Measurements from ENCODE around the gene LPAR2.
A peak's percentile ranks its signal among the peaks of the same experiment; 100 is the strongest.
"Not testable (repeated sequence)": the region's sequence is repeated elsewhere in the genome, so short reads cannot be mapped to it uniquely, and the experiment has no call there.

Gene LPAR2

DNA sequence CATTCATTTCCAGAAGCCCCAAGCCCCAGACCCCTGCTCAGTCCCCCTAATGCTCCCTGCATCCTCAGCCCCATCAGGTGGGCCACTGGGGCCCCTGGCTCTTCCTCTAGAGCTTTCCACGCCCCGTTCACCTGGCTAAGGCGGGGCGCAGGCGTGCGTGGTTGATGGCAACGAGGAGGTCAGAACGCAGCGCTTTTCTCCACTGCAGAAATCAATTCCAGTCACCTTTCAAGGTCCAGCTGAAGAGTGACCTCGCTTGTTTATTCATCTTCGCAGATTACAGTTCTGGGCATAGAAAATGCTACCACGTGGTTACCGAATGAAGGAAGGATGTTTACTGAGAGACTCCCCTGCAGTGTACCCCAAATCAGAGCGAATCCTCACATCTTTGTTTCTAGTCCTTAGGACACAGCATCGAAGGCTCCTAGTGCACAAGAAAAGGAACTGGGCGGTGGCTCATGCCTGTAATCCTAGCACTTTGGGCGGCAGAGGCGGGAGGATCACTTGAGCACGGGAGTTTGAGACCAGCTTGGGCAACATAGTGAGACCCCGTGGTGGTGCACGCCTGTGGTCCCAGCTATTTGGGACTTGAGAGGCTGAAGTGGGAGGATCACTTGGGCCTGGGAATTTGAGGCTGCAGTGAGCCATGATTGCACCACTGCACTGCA, 8.7 kb downstream of the LPAR2 start:
- in situ Hi-C loops (cut with HindIII; ENCODE audit: low pct_unique_long_range_greater_than_20kb, low sequenced_read_pairs): no loop called here
- no peak for DNase-seq (ENCODE audit: low read depth in 1 of 2, low spot score in 1 of 2)
- TF ChIP-seq JUND (IDR thresholded peaks at IDR 0.05; ENCODE audit: low read depth): no peak

DNA sequence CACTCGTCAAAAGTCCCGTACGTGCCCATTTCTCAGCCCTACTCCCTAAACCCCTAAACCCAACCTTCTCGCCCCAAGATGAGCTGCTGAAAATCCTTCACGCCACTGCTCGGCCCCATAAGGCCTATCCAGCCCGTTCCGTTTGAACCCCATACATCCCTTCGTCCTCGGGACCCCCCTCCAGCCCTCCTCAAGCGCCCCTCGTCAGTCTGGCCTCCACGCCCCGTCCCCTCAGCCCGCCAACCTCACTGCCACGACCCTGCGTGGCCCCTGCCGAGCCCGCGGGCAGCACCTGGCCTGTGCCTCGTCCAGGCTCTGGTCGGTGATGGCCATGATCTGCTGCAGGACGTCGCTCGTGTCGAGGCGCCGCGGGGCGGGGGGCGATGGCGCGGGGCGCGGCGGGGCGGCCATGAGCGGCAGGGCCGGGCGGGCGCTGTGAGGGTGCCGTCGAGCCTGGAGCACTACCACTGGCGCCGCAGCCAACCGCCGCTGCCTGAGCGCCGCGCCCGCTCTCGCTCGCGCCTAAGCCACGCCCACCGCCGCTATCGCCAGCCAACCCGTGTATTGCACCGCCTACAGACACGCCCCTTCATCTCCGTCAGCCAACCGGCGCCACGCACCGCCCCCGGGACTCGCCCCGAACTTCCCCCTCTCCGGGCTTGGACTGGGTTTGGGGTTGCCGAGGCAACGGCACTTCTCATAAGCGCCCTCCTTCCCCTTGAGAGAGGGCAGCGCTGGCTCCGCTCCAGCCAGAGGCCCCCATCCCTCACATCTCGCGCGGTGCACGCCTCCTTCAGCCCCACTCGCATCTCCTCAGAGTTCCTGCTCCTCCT, 9.6 kb downstream of the LPAR2 start, which contains the start of gene PBX4:
Gene PBX4, minus strand, starts transcription at position 469 of the 833 bp plus-strand sequence. Its CDS starts 58 bp downstream, at position 411.
- DNase-seq (ENCODE audit: low read depth in 1 of 2, low spot score in 1 of 2): peak; percentile 81 to 90
- in situ Hi-C loops (cut with HindIII; ENCODE audit: low pct_unique_long_range_greater_than_20kb, low sequenced_read_pairs): no loop called here
- no peak for TF ChIP-seq JUND (IDR thresholded peaks at IDR 0.05; ENCODE audit: low read depth)

DNA sequence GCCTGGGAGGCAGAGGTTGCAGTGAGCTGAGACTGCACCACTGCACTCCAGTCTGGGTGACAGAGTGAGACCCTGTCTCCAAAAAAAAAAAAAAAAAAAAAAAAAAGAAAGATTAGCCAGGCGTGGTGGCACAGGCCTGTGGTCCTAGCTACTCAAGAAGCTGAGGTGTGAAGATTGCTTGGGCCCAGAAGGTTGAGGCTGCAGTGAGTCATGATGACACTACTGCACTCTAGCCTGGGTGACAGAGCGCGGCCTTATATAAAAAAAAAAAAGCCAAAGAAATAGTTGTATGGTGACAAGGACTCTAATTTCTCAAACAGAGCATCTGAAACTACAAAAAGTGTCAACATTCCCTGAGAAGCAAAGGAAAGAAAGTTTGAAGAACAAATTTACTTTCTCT, 12.9 kb downstream of the LPAR2 start:
- in situ Hi-C loops (cut with HindIII; ENCODE audit: low pct_unique_long_range_greater_than_20kb, low sequenced_read_pairs): no loop called here
- no peak for TF ChIP-seq JUND (IDR thresholded peaks at IDR 0.05; ENCODE audit: low read depth)
- DNase-seq (ENCODE audit: low read depth in 1 of 2, low spot score in 1 of 2): no peak

DNA sequence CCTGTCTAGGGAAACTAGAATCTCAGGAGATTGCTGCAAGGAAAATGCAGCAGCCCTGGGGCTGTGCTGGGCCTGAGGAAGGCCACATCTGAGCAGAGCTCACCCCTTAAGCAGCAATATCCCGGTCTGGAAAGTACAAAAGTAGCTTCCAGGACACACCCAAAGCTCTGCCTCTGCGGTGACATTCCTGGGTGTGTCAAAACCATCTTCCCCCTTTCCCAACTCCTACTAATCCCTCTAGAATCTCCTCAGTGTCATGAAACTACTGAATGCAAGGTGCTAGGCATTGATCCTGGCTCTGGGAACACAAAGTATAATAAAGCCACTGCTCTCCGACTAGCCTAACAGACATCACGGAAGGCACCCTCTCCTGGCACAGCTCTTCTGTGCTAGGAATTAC, 14.5 kb downstream of the LPAR2 start:
- no peak for DNase-seq (ENCODE audit: low read depth in 1 of 2, low spot score in 1 of 2)

DNA sequence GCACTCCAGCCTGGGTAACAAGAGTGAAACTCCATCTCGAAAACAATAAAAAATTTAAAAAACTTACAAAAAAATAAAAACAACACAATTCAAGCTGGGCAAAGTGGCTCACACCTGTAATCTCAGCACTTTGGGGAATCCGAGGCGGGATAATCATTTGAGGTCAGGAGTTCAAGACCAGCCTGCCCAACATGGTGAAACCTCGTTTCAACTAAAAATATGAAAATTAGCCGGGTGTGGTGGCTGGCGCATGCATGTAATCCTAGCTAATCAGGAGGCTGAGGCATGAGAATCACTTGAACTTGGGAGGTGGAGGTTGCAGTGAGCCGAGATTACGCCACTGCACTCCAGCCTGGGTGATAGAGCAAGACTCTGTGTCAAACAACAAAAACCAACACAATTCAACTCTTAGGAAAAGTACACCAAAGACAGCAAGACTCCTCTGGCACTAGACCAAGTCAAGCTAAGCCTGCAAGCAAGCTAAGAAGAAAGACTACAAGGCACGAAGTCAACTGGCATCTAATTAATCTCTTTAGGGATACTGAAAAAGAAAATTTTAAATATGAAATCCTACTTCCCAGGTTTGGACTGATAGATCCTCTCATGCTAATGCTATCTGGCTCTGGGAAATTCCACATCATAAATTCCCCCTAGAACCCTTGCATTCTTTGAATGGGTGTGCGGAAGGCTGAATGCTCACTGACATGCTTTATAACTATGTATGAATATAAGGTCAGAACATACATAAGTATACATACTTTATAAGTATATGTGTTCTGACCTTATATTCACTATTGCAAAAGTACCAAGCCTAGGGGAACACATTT, 17.4 kb downstream of the LPAR2 start:
- no peak for DNase-seq (ENCODE audit: low read depth in 1 of 2, low spot score in 1 of 2)
- in situ Hi-C loops (cut with HindIII; ENCODE audit: low pct_unique_long_range_greater_than_20kb, low sequenced_read_pairs): no loop called here
- TF ChIP-seq JUND (IDR thresholded peaks at IDR 0.05; ENCODE audit: low read depth): no peak

More for the DNA sequence above, 14.5 kb downstream of the LPAR2 start:
- in situ Hi-C loops (cut with HindIII; ENCODE audit: low pct_unique_long_range_greater_than_20kb, low sequenced_read_pairs): no loop called here
- no peak for TF ChIP-seq JUND (IDR thresholded peaks at IDR 0.05; ENCODE audit: low read depth)

DNA sequence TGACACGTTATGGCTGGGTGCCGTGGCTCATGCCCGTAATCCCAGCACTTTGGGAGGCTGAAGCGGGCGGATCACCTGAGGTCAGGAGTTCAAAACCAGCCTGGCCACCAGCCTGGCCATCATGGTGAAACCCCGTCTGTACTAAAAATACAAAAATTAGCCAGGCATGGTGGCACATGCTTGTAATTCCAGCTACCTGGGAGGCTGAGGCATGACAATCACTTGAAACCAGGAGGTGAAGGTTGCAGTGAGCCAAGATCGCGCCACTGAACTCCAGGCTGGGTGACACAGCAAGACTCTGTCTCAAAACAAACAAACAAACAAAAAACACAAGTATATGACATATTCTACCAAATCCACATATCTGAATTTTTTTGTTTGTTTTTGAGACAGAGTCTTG, 21.3 kb downstream of the LPAR2 start:
- DNase-seq (ENCODE audit: low read depth in 1 of 2, low spot score in 1 of 2); in situ Hi-C loops (cut with HindIII; ENCODE audit: low pct_unique_long_range_greater_than_20kb, low sequenced_read_pairs): not testable (repeated sequence)

DNA sequence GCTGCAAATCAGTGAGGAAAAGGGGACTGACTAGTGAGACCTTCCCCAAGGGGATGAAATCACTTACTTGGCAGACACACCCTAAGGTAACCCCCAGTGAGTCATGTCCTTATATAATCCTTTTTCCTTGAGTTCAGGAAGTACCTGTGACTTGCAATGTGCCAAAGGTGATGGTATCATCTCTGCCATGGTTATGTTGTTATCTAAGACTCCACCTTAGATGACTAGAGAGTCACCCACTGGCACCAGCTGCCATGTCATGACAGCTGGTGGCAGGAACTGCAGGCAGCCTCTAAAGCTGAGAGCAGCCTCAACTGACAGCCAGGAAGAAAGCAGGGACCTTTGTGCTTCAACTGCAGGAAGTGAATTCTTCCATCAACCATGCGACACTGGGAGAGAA, 22.0 kb downstream of the LPAR2 start:
- TF ChIP-seq JUND (IDR thresholded peaks at IDR 0.05; ENCODE audit: low read depth): no peak
- no peak for DNase-seq (ENCODE audit: low read depth in 1 of 2, low spot score in 1 of 2)
- in situ Hi-C loops (cut with HindIII; ENCODE audit: low pct_unique_long_range_greater_than_20kb, low sequenced_read_pairs): no loop called here

DNA sequence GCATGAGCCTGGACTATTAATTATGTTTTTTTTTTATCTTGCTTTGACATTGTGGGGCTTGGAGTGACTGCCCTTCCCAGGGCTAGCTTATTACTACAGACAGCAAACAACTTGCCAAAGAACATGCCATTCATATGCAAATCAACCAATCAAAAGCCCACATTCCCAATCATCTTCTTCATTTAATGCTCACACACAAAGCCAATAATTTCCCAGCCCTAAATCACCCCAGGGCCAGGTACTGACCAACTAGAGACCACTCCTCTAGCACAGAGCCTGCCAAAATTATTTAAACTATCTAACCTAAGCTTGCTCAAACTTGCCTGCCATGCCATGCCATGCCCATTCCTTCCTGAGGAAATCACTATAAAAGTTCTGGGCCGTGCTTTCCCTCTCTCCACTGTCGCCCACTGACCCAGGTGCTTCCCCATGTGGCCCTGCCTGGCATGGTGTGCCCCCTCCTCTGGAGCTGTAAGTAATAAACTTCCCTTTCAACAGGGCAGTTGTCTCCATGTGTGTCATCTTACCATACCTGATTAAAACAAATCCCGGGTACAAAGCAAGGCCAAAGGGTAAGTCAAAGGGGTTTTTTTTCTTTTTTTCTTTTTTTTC, 25.2 kb downstream of the LPAR2 start:
- in situ Hi-C loops (cut with HindIII; ENCODE audit: low pct_unique_long_range_greater_than_20kb, low sequenced_read_pairs): no loop called here
- TF ChIP-seq JUND (IDR thresholded peaks at IDR 0.05; ENCODE audit: low read depth): no peak
- no peak for DNase-seq (ENCODE audit: low read depth in 1 of 2, low spot score in 1 of 2)

DNA sequence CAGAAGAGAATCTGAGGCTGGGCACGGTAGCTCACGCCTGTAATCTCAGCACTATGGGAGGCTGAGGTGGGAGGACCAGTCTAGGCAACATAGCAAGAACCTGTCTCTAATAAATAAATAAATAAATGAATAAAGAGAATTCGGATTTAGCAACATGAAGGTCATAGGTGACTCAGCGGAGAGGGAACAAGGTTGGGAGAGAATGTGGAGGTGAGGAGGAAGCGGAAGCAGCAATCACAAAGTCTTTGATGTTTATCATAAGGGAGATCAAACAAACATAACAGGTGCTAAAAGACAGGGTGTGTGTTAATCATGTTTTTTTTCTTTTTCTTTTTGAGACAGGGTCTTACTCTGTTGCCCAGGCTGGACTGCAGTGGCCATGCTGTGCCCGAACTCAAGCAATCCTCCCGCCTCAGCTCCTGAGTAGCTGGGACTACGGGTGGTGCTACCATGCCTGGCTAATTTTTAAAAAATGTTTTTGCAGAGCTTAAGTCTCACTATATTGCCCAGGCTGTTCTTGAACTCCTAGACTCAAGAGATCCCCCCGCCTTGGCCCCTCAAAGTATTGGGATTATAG, 25.8 kb downstream of the LPAR2 start:
- in situ Hi-C loops (cut with HindIII; ENCODE audit: low pct_unique_long_range_greater_than_20kb, low sequenced_read_pairs): no loop called here
- no peak for DNase-seq (ENCODE audit: low read depth in 1 of 2, low spot score in 1 of 2)
- no peak for TF ChIP-seq JUND (IDR thresholded peaks at IDR 0.05; ENCODE audit: low read depth)

DNA sequence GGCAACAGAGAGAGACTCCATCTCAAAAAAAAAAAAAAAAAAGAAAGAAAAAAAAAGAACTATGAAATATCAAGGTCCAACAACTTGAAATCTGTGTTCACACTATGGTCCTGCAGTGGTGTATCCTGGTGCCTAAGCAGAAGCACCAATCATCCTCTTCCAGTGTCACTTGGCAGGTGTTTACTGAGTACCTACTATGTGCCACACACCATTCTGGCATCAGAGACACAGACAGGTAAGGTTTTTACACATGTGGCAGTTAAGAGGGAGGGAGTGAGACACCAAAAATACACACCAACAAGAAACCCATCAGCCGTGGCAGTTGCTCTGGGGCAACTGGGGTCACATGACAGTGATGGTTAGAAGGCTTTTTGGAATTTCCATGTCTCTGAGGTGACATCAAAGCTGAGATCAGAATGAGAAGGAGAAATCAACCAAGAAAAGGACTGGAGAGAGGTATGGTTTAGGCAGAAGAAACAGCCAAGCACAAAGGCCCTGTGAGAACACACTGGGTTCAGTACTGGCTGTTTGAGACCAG, 27.2 kb downstream of the LPAR2 start:
- in situ Hi-C loops (cut with HindIII; ENCODE audit: low pct_unique_long_range_greater_than_20kb, low sequenced_read_pairs): no loop called here
- DNase-seq (ENCODE audit: low read depth in 1 of 2, low spot score in 1 of 2): no peak
- no peak for TF ChIP-seq JUND (IDR thresholded peaks at IDR 0.05; ENCODE audit: low read depth)

DNA sequence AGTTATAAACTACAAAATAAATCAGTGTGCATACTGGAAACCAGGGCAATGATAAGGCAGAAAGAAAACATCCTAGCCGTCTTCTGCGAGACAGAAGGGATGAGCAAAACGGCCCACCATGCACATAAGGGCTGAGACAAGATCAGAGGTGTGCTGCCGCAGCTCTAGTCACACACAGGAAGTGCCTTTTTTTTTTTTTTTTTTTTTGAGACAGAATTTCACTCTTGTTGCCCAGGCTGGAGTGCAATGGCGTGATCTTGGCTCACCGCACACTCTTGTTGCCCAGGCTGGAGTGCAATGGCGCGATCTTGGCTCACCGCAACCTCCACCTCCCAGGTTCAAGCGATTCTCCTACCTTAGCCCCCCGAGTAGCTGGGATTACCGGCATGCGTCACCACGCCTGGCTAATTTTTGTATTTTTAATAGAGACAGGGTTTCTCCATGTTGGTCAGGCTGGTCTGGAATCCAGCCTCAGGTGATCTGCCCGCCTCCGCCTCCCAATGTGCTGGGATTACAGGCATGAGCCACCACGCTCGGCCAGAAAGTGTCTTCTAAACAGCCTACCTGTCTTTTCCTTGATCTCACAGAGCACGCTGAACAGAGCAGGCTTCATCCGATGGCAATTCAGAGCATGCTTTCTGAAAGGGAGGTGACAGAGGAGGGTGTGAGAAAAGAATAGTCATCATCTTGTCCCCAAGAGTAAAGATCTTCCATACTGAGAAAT, 29.1 kb downstream of the LPAR2 start:
- in situ Hi-C loops (cut with HindIII; ENCODE audit: low pct_unique_long_range_greater_than_20kb, low sequenced_read_pairs); DNase-seq (ENCODE audit: low read depth in 1 of 2, low spot score in 1 of 2): not testable (repeated sequence)

All from T47D (cell line).